GM18502 (cell line): ENCODE data around the gene TLN1.
A peak's percentile ranks its signal among the peaks of the same experiment; 100 is the strongest.

Source experiments
- ATAC-seq: cut with Tn5 transposase; IDR thresholded peaks from one replicate; pipeline ENCODE4 v1.9.1; 2021; ENCODE audit warnings: mild to moderate bottlenecking; ENCODE audit not compliant: unreplicated experiment, poor library complexity

The TLN1 gene

DNA sequence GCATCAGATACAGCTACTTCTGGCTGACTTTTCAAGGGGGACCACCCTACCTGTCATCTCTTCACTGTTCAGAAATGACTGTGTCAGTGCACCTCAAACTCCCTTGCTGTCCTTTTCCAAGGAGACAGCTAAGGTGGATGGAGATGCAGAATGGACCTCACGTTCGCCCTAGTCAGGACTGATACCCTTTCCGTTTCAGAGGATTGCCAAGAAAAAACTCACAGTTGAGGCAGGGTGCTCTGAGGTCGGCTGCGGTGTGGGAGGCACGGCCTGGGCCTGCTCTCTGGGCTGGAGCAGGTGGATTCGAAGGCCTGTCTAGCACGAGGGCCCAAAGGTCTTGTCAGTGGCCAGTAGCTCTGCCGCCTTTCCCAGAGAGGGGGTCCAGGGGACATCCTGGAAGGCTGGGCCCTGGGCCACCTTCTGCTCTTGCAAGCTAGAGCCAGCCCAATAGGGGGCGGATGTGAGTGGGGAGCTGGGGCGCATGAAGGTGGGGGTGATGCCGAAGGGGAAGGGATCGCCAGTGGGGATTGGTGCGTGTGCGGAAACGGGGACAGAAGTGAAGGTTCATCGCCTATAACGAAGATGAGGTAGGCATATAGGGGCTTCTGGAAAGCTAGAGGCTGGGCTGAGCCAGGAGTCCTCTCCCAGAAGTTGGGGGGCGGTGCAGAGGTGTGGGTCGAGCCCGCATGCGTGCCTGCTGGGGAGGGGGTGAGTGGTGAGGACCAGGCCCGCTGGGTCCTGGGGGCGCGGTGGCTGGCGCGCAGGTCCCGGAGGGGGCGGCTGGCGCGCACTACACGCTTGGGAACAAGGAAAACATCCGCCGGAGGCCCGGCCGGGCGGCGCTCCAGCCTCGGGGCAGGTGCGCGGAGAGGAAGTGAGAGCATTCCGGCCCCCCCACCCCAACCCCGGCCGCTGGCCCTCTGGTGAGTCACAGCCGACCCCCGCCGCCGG is 24.6 kb upstream of the TLN1 start:
- peak; percentile 63 for ATAC-seq

GRCh38 chr9:35755071-35755470 is 23.1 kb upstream of the TLN1 start:
- ATAC-seq, result no peak

DNA sequence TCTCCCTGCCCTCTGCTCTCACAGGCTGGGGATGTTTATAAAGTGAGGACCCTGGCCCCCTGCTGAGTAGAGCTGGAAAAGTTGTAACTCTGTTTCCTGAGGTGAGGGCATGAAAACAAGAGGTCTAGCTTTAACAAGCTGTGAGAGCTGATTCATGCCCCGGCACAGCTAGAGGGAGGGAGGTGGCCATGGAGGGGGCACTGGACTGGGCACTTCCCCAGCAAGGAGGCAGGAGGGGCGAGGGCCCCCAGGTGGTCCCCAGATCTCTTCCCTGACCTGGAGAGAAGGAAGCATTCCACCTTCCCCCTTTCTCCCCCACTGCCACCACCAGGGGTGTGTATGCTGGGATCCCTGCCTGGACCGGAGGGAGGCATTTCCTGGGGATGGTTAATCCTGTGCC is 22.3 kb upstream of the TLN1 start, which contains the start of gene MSMP:
Gene MSMP, minus strand, starts transcription at position 13 of the 400 bp plus-strand sequence. CDS start 147 bp downstream, outside the sequence.
- ATAC-seq, result no peak

DNA sequence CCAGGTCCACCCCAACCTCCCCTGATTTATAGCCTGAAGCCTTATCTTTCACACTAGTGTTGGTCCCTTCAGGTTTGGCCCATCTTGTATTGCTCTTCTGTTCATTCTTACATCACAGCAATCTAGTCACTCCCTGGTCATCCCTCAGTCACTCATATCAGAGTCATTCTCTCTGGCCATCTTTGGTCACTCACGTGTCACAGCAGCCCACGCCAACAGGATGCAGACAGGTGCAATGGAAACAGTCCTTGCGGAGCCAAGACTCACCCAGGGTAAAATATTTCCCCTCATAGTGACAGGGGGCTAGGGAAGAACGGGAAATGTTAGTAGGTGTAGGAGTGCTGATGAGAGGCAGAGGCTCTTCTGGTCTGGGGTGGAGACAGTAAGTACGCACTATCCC is 21.5 kb upstream of the TLN1 start:
- ATAC-seq, result no peak

DNA sequence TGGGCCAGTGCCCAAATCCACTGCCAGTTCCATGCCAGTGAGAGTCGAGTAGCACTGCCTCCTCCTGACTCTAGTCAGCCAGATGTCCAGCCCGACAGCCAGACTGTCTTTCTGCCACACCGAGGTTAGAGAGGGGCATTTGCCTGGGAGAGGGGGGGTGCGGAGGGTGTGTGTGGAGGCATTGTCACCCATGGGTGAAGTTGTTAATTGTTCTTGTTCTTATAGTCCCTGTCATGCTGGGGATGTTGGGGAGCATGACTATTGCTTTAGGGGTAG is 18.2 kb upstream of the TLN1 start:
- no peak for ATAC-seq

DNA sequence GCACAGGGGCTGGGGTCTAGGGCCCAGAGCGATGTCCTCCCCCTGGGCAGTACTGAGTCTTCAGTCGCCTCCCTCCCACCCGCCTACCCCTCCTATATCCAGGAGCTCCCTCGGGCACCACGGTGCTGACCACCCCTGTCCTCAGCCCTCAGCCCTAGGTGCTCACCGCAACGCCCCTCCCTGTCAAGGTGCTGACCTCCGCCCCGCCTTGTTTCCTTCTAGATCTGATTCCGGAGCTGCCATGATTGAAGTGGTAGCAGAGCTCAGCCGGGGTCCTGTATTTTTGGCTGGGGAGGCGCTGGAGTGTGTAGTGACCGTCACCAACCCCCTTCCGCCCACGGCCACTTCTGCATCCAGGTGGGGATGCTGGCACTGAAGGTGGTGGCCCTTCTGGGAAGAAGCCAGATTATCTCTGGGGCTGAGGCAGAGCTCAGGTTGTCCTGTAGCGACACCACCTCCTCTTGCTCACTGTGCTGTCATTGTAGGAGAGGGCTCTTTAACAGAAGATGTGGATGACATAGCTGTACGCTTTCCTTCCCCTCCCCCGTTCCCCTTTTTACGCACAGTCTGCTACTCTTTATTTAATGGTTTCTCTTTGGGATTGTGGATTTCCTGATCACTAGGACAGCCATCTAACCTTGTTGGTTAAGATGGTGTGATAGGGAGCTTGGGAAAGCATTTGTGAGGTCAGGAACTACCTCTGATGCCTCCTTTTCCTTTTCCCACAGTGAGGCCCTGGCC is 17.7 kb upstream of the TLN1 start:
- ATAC-seq, result peak; percentile 27

DNA sequence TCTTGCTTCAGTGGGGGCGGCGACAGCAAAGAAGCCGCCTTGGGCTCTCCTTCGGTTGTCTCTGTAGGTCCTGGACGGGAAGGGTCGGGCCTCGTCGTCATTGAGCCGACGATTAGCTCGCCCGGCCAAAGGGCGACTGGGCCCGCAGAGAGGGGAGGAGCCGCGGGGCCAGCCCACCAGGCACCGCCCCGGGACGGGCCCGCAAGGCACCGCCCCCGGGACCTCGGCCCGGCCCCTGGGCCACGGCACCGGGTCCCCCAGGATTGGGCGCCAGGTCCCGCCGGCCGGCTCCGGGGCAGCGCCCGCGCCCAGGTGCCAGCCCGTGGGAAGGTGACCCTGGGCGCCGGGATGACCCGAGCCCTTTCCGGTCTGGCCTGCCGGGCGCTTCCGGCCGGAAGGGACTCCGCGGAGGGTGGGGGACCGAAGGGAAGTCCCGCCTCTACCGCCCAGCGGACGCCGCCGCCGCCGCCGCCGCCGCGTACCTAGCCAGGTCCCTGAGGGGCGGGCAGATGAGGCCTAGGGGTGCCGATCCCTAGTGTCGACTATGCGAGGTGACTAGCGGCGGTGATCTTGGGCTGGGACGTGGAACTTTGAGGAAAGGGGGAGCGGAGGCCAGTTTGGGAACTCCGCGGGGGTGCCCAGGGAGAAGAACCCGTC is 17.0 kb upstream of the TLN1 start, which contains the start of the genes GBA2 and RGP1:
Gene GBA2, minus strand, starts transcription at position 371 of the 657 bp plus-strand sequence. CDS start 524 bp downstream, outside the sequence.
Gene RGP1, plus strand, starts transcription at position 430 of the 657 bp plus-strand sequence. CDS start 469 bp downstream, outside the sequence.
- ATAC-seq, result peak; percentile 83

- ATAC-seq, result no peak
Measured at GRCh38 chr9:35748242-35748857, 16.4 kb upstream of the TLN1 start.

DNA sequence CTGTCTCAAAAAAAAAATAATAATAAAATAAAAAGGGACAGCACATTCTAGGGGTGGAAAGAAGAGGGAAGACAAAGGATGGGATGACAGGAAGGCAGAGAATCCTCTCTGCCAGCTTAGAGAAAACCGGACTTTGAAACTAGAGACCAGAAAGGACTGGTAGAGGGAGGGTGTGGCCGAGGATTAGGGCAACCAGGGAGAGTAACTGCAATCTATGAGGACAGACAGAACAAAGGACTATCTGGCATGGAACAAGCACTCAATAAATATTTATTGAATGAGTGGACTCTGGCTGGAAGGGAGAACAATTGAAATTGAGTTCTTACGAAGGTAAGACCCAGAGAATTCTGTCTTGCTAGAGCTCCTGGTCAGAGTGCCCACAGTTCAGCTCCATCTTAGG is 14.6 kb upstream of the TLN1 start:
- ATAC-seq, result no peak

GRCh38 chr9:35745569-35745968 is 13.6 kb upstream of the TLN1 start:
- no peak for ATAC-seq

DNA sequence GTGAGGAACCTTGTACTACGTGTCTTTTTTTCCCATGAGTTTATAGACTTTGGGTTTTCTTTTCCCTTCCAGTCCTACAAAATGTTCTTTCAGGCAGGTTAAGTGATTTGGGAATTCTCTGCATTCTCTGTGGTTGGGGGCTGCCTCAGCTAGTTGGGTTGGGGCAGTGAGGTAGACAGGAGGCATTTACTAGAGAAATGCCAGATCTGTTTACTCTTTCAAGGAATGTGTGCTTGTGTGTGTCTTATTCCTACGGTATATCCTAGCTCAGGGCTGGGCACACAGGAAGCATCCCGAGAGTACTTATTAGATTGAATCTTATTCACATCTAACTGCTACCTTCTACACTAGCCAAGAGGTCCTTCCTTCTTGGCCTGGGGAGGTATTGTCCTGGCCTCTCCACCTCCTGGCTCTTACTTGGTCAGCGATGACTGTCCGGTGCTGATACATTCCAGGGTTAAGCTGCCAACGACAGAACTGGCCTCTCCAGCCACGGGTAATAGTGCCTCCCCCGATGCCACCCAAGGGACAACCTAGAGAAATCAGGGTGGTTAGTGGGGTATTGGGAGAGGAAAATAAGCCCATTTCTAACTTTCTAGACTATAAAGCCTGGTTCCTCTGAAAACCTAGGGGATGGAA is 12.0 kb upstream of the TLN1 start:
- ATAC-seq, result no peak

DNA sequence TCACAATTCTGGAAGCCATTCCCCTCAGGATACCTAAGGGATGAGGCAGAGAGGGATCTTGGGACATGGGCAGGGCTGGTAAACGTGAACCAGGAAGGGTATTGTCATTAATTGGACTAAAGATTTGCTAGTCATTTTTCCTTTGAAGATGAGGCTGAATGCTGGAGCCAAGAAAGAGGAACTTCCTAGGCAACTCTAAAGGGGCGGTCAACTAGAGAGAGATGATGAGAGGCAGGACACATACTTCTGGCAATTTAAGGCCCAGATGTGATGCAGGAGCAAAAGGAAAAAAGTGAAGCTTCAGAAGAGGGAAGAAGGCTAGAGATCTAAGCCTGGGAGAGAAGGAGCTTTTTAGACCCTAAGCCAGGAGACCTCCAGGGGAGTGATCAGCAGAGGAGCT is 11.5 kb upstream of the TLN1 start:
- ATAC-seq, result no peak

DNA sequence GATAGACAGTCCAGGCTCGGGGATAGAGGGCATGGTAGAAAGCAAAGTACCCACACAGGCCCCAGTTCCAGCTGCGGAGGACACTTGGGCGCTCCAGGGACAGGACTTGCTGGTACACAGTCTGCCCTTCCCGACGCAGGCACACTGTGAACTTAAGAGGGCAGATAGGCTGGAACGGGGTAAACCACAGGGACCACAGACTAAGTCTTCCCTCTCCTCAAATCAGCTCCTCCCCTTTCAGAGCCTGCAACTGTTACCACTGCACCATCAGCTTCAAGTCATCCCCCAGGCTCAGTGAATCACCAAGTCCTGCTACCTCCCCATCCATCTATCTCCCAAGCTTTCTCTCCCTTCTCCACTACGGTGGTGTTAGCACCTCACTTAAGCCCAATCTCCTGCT is 9.7 kb upstream of the TLN1 start:
- no peak for ATAC-seq

GRCh38 chr9:35740243-35740642 is 8.2 kb upstream of the TLN1 start:
- ATAC-seq, result no peak

DNA sequence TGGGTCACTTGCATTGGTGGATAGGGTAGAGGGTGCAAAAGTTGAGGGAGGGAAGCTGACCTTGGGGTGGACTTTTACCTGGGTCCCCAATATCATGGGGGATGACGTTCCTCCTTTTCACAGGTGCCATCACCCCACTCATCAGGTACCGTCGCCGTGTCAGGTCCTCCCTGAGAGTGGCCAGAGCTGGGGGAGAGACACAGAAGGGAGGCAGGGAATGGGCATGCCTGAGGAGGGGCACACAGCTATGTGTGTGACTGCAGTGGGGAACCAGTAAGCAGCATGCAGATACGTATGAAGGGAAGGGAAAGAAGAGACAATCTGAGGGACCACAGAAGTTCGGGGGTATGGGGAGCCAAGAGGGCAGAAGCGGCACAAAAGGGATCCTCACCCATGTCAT is 6.9 kb upstream of the TLN1 start:
- no peak for ATAC-seq

DNA sequence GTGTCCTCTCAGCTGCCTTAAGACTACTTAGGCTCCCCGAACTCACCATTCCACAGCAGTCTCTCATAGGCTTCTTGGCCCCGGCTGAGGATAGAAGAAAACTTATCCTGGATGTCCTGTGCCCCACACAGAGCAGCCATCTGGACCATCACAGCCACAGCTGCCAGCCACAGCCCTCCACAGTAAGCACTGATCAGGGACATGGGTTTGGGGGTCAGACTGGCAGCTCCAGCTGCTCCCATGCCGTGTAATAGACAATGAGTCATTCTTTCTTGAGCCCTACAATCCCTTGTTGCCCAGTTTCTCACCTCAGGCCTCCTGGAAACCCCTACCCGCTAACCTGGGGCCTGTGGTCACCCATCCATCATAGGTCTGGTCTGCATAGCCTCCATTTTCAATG is 6.2 kb upstream of the TLN1 start:
- ATAC-seq, result no peak

- no peak for ATAC-seq
Measured at GRCh38 chr9:35737143-35737542, 5.1 kb upstream of the TLN1 start.

DNA sequence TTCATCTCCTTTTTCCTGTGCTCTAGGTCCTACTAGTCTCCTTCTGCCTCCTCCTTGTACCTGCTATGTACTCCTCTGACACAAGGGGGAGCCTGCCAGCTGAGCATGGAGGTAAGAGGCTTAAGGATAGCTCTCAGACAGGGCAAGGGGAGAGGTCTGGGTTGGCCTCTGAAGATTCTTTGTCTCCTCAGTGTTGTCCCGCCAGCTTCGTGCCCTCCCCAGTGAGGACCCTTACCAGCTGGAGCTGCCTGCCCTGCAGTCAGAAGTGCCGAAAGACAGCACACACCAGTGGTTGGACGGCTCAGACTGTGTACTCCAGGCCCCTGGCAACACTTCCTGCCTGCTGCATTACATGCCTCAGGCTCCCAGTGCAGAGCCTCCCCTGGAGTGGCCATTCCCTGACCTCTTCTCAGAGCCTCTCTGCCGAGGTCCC is 4.2 kb upstream of the TLN1 start:
- no peak for ATAC-seq

GRCh38 chr9:35734096-35734495 is 2.1 kb upstream of the TLN1 start:
- ATAC-seq, result no peak
